HCT116 (cell line): Measurements from ENCODE around the gene ZBTB49. TPM values are rescaled to one million over a fixed set of nuclear protein-coding genes. Genes with fewer than 3 reads are reported as not detected.

Source experiments
- ATAC-seq: fragments of 200-7000 bp; cut with Tn5 transposase; 2 replicates; pipeline ENCODE4 v1.9.1; 2020; ENCODE audit warnings: mild to moderate bottlenecking, moderate library complexity
- BruUV-seq: library from RNA; stranded (reverse); fragments of 400-500 nt; replicated peaks from 2 replicates; lab custom pipeline; 2021; lab: Mats Ljungman, UMichigan
- CTCF ChIA-PET: fragments of 300-600 bp; sonication (Branson Sonifier 250); formaldehyde crosslinking; loops from one replicate; lab custom pipeline; 2021; ENCODE audit warnings: antibody characterized with exemption; lab: Charles Lee
- POLR2A ChIA-PET: fragments of 300-600, 350-600 bp; sonication (Branson Sonifier 250); formaldehyde crosslinking; loops from one replicate; lab custom pipeline; 2021; ENCODE audit warnings: antibody characterized with exemption; lab: Charles Lee
- RAD21 ChIA-PET, 2 experiments: fragments of 300-600 bp; sonication (Branson Sonifier 250); formaldehyde crosslinking; loops; one replicate each; lab custom pipeline; 2023; ENCODE audit warnings: low total read pairs in 2 of 2; ENCODE audit not compliant: uncharacterized antibody in 2 of 2, unreplicated experiment in 2 of 2, low non-redundant PET in 1 of 2; lab: Charles Lee
- DNase-seq: peaks from one replicate; pipeline ENCODE4 v3.0.0-alpha.2; 2010; ENCODE audit warnings: low read depth, low spot score
- H2AFZ ChIP-seq: fragments of 200-600 bp; shearing (Covaris generic), sonication (generic); 2 replicates; pipeline ENCODE4 v1.6.1; 2017; ENCODE audit warnings: low read depth, mixed run types, mixed read lengths, antibody characterized with exemption, low read length; ENCODE audit not compliant: poor library complexity, severe bottlenecking
- H3K27ac ChIP-seq: 2 replicates; pipeline ENCODE4 v1.5.1; 2012; ENCODE audit warnings: low read depth, low read length
- H3K27me3 ChIP-seq: fragments of 200-600 bp; sonication (generic); 2 replicates; pipeline ENCODE4 v1.6.1; 2016; ENCODE audit warnings: mixed run types, low read length, mixed read lengths; ENCODE audit not compliant: insufficient read depth
- H3K36me3 ChIP-seq, 2 experiments: fragments of 200-500 bp in 1 of 2; fragments of 200-600 bp in 1 of 2; sonication (Bioruptor generic) in 1 of 2; sonication (generic) in 1 of 2; 2 replicates each; pipeline versions ENCODE4 v1.5.1 to v1.6.1; 2014 to 2016; ENCODE audit warnings: low read length in 2 of 2, inconsistent platforms in 1 of 2, mixed read lengths in 1 of 2, mixed run types in 1 of 2; ENCODE audit not compliant: insufficient read depth in 2 of 2, control insufficient read depth in 1 of 2
- H3K4me1 ChIP-seq, 2 experiments: fragments of 200-600 bp in 1 of 2; sonication (generic) in 1 of 2; 2 replicates each; pipeline versions ENCODE4 v1.5.1 to v1.6.1; 2012 to 2017; ENCODE audit warnings: low read length in 2 of 2, inconsistent platforms in 1 of 2, mild to moderate bottlenecking in 1 of 2, mixed read lengths in 1 of 2, mixed run types in 1 of 2, moderate library complexity in 1 of 2; ENCODE audit not compliant: insufficient read depth in 2 of 2, control insufficient read depth in 1 of 2
- H3K4me2 ChIP-seq: fragments of 200-600 bp; sonication (generic); 2 replicates; pipeline ENCODE4 v1.6.1; 2017; ENCODE audit warnings: mixed run types, low read length, mixed read lengths
- H3K4me3 ChIP-seq, 2 experiments: fragments of 200-600 bp in 1 of 2; sonication (generic) in 1 of 2; replicated peaks in 1 of 2; 2 replicates each; pipeline ENCODE4 v1.5.1; 2011 to 2016; ENCODE audit warnings: low read length in 2 of 2, control low read depth in 1 of 2, low read depth in 1 of 2, mild to moderate bottlenecking in 1 of 2, mixed read lengths in 1 of 2, mixed run types in 1 of 2
- H3K79me2 ChIP-seq: fragments of 200-600 bp; sonication (generic); 2 replicates; pipeline ENCODE4 v1.6.1; 2017; ENCODE audit warnings: mild to moderate bottlenecking, mixed run types, low read length, moderate library complexity, mixed read lengths; ENCODE audit not compliant: insufficient read depth
- H3K9ac ChIP-seq: fragments of 200-600 bp; sonication (generic); 2 replicates; pipeline ENCODE4 v1.6.1; 2016; ENCODE audit warnings: low read length, mixed read lengths
- H3K9me2 ChIP-seq: fragments of 200-600 bp; sonication (generic), shearing (Covaris generic); 2 replicates; pipeline ENCODE4 v1.6.1; 2017; ENCODE audit warnings: mixed run types, mild to moderate bottlenecking, moderate library complexity; ENCODE audit not compliant: insufficient read depth
- H3K9me3 ChIP-seq, 2 experiments: fragments of 200-500 bp in 1 of 2; fragments of 200-600 bp in 1 of 2; sonication (Bioruptor generic) in 1 of 2; sonication (generic) in 1 of 2; 2 replicates each; pipeline ENCODE4 v1.6.1; 2014 to 2017; ENCODE audit warnings: low read length in 2 of 2, mixed read lengths in 2 of 2, inconsistent platforms in 1 of 2, low read depth in 1 of 2, mild to moderate bottlenecking in 1 of 2, mixed run types in 1 of 2, moderate library complexity in 1 of 2; ENCODE audit not compliant: control insufficient read depth in 1 of 2, insufficient read depth in 1 of 2
- H4K20me1 ChIP-seq: fragments of 200-600 bp; sonication (generic), shearing (Covaris generic); 2 replicates; pipeline ENCODE4 v1.6.1; 2017; ENCODE audit warnings: mixed run types, mild to moderate bottlenecking, moderate library complexity; ENCODE audit not compliant: insufficient read depth
- ATF3 ChIP-seq: IDR thresholded peaks from 2 replicates; pipeline ENCODE4 v1.6.1; 2012
- CBX3 ChIP-seq: IDR thresholded peaks from 2 replicates; pipeline ENCODE4 v1.6.1; 2012; ENCODE audit warnings: low read depth
- CEBPB ChIP-seq: IDR thresholded peaks from 2 replicates; pipeline ENCODE4 v1.6.1; 2012; ENCODE audit warnings: low read depth
- EGR1 ChIP-seq: IDR thresholded peaks from 2 replicates; pipeline ENCODE4 v1.6.1; 2012; ENCODE audit warnings: low read depth
- ELF1 ChIP-seq: IDR thresholded peaks from 2 replicates; pipeline ENCODE4 v1.6.1; 2012; ENCODE audit warnings: low read depth, borderline replicate concordance
- EZH2 ChIP-seq: fragments of 200-600 bp; sonication (generic); IDR thresholded peaks from 2 replicates; pipeline ENCODE4 v1.6.1; 2017; ENCODE audit warnings: antibody characterized with exemption, mixed run types
- EZH2phosphoT487 ChIP-seq: fragments of 200-600 bp; IDR thresholded peaks from 2 replicates; pipeline ENCODE4 v1.6.1; 2018; ENCODE audit warnings: antibody characterized with exemption, borderline replicate concordance
- FOSL1 ChIP-seq: IDR thresholded peaks from 2 replicates; pipeline ENCODE4 v1.6.1; 2012; ENCODE audit warnings: low read depth
- JUND ChIP-seq: IDR thresholded peaks from 2 replicates; pipeline ENCODE4 v1.6.1; 2012
- POLR2A ChIP-seq: IDR thresholded peaks from 2 replicates; pipeline ENCODE4 v1.7.0; 2011; ENCODE audit warnings: borderline replicate concordance; ENCODE audit not compliant: insufficient read depth, insufficient read length; ENCODE audit errors: extremely low read depth
- POLR2AphosphoS5 ChIP-seq: IDR thresholded peaks from 2 replicates; pipeline ENCODE4 v1.6.1; 2011; ENCODE audit warnings: mild to moderate bottlenecking, low read depth, low read length, moderate library complexity
- RAD21 ChIP-seq: IDR thresholded peaks from 2 replicates; pipeline ENCODE4 v1.6.1; 2012; ENCODE audit warnings: low read depth, mild to moderate bottlenecking
- REST ChIP-seq: IDR thresholded peaks from 2 replicates; pipeline ENCODE4 v1.6.1; 2012; ENCODE audit warnings: low read depth
- SIN3A ChIP-seq: IDR thresholded peaks from 2 replicates; pipeline ENCODE4 v1.6.1; 2012; ENCODE audit warnings: low read depth
- SP1 ChIP-seq: IDR thresholded peaks from 2 replicates; pipeline ENCODE4 v1.6.1; 2012; ENCODE audit warnings: low read depth
- SRF ChIP-seq: IDR thresholded peaks from 2 replicates; pipeline ENCODE4 v1.6.1; 2012; ENCODE audit warnings: low read depth
- TCF7L2 ChIP-seq: IDR thresholded peaks from 2 replicates; pipeline ENCODE4 v1.7.0; 2011; ENCODE audit warnings: borderline replicate concordance, inconsistent platforms; ENCODE audit not compliant: insufficient read depth, insufficient read length; ENCODE audit errors: extremely low read depth
- YY1 ChIP-seq: IDR thresholded peaks from 2 replicates; pipeline ENCODE4 v1.6.1; 2011; ENCODE audit warnings: low read length, low read depth, moderate library complexity, mild to moderate bottlenecking; ENCODE audit not compliant: insufficient replicate concordance; ENCODE audit errors: extremely low read depth
- ZBTB33 ChIP-seq: IDR thresholded peaks from 2 replicates; pipeline ENCODE4 v1.6.1; 2011; ENCODE audit warnings: mild to moderate bottlenecking, low read length, moderate library complexity; ENCODE audit not compliant: insufficient replicate concordance; ENCODE audit errors: extremely low read depth
- ZFX ChIP-seq: fragments of 450-650 bp; IDR thresholded peaks from 2 replicates; pipeline ENCODE4 v1.6.1; 2017
- ZNF274 ChIP-seq: fragments of 200-500 bp; sonication (Bioruptor generic); IDR thresholded peaks from 2 replicates; pipeline ENCODE4 v1.6.1; 2014; ENCODE audit warnings: mild to moderate bottlenecking, low read depth, low read length, inconsistent platforms
- intact Hi-C: fragments of 100-400 bp; cut with micrococcal nuclease; formaldehyde crosslinking; loops from 2 replicates; pipeline ENCODE4 v1.10.0; 2022
- total RNA-seq: library from RNA; stranded (reverse); gene quantifications from one replicate; pipeline ENCODE4 v1.2.1, GENCODE V29; 2021; ENCODE audit not compliant: unreplicated experiment

Gene ZBTB49
- total RNA-seq, 1 experiment from 2014 or later: 3.9 TPM

- CTCF ChIA-PET: interaction anchor here (2.3 kb wide), 1 partner anchor 12 kb away, joined by 8 read pairs; no protein-coding TSS in a partner anchor
- TF ChIP-seq TCF7L2 (peak; percentile 86), RAD21 (no peak), SIN3A (peak; percentile 93), YY1 (peak; percentile 92), ZFX (peak; percentile 88), SP1 (peak; percentile 81), ZNF274 (no peak), SRF (peak; percentile 88), FOSL1 (no peak), POLR2AphosphoS5 (peak; percentile 88), REST (no peak), ZBTB33 (peak; percentile 7), EGR1 (no peak), CBX3 (peak; percentile 75), EZH2phosphoT487 (no peak), ELF1 (peak; percentile 72), EZH2 (no peak), CEBPB (no peak; the same call in 1 of the 2 replicates), POLR2A (peak; percentile 83), ATF3 (no peak), JUND (no peak; the same call in 1 of the 2 replicates)
These were observed 41.8 kb upstream of the ZBTB49 start, which contains the start of gene TMEM128 for GRCh38 chr4:4248029-4248884. Gene TMEM128, minus strand, starts transcription at chr4:4248223. Its CDS starts 21 bp downstream, at chr4:4248202.

More at GRCh38 chr4:4248029-4248884, 41.8 kb upstream of the ZBTB49 start, which contains the start of gene TMEM128:
- ChIA-PET POLR2A (interaction anchor here (0.9 to 1.0 kb wide), 2 partner anchors 12 to 65 kb away, joined by 3 to 5 read pairs; no protein-coding TSS in a partner anchor), RAD21 (no interaction called here)
- Histone ChIP-seq H3K9me3 (no peaks in the 10 kb centered on the region), H3K9me2 (no peaks in the 10 kb centered on the region), H3K9ac (peak within 1 kb of the TSS; percentile 90), H3K4me3 (peak within 1 kb of the TSS; percentile 85 to 94), H3K4me1 (peaks cover 8 to 20% of the 10 kb centered on the region in 2 experiments), H4K20me1 (no peaks in the 10 kb centered on the region), H3K36me3 (peaks cover 5 to 11% of the 10 kb centered on the region in 2 experiments; a peak in 2 of 4 replicates), H3K4me2 (peak within 1 kb of the TSS; percentile 88), H3K27ac (peak within 1 kb of the TSS; percentile 85), H3K79me2 (peaks cover 16% of the 10 kb centered on the region), H2AFZ (peak within 1 kb of the TSS; percentile 38), H3K27me3 (no peaks in the 10 kb centered on the region)
- DNase-seq (peak; percentile 92), ATAC-seq (peak; percentile 90)
- BruUV-seq: TSS peak; percentile 97
- intact Hi-C loops: no loop called here
